Activated naive CD4-positive, alpha-beta T cell treated with anti-CD3 and anti-CD28 coated beads for 36 hours (primary cell): ENCODE measurements around the gene CORO2B. TPM values are rescaled to one million over a fixed set of nuclear protein-coding genes. Genes with fewer than 3 reads are reported as not detected.
A peak's percentile ranks its signal among the peaks of the same experiment; 100 is the strongest.

Experiments used
- CTCF ChIA-PET: fragments of 350-600 bp; sonication (Branson Sonifier 250); formaldehyde crosslinking; loops from one replicate; lab custom pipeline; 2021; ENCODE audit warnings: antibody characterized with exemption; lab: Charles Lee
- DNase-seq: peaks from one replicate; pipeline ENCODE4 v3.0.0-alpha.2; 2020
- H3K27ac Mint-ChIP-seq: one replicate; pipeline ENCODE4 v1.8.0; 2021; ENCODE audit warnings: mild to moderate bottlenecking, mixed read lengths
- H3K27me3 Mint-ChIP-seq: one replicate; pipeline ENCODE4 v1.8.0; 2021; ENCODE audit warnings: low read depth, mixed read lengths
- H3K36me3 Mint-ChIP-seq: one replicate; pipeline ENCODE4 v1.8.0; 2021; ENCODE audit warnings: low read depth, mixed read lengths
- H3K4me1 Mint-ChIP-seq: one replicate; pipeline ENCODE4 v1.8.0; 2021; ENCODE audit warnings: low read depth, mixed read lengths
- H3K4me3 Mint-ChIP-seq: one replicate; pipeline ENCODE4 v1.8.0; 2021; ENCODE audit warnings: mild to moderate bottlenecking, moderate library complexity, mixed read lengths
- H3K9me3 Mint-ChIP-seq: one replicate; pipeline ENCODE4 v1.8.0; 2021; ENCODE audit warnings: mixed read lengths
- intact Hi-C: fragments of 100-400 bp; cut with micrococcal nuclease; formaldehyde crosslinking; loops from one replicate; pipeline ENCODE4 v1.15.1; 2023
- total RNA-seq, 2 experiments: library from RNA; stranded (reverse); gene quantifications; one replicate each; pipeline ENCODE4 v1.2.3, GENCODE V29; 2021

Gene CORO2B
- total RNA-seq, 2 experiments from 2014 or later: not detected

- Mint-ChIP-seq H3K27ac (no peak overlapping the region), H3K36me3 (no peaks in the 10 kb centered on the region), H3K9me3 (no peaks in the 10 kb centered on the region), H3K27me3 (peaks cover 38% of the 10 kb centered on the region), H3K4me1 (peaks cover 9% of the 10 kb centered on the region), H3K4me3 (no peak overlapping the region)
- intact Hi-C loops: no loop called here
- DNase-seq: no peak
- CTCF ChIA-PET: interaction anchor here (0.5 to 2.7 kb wide), 4 partner anchors 20 to 361 kb away, joined by 3 to 12 read pairs (median 4); no protein-coding TSS in a partner anchor
Observed at GRCh38 chr15:68580026-68580882, 1.5 kb downstream of the CORO2B start.

DNA sequence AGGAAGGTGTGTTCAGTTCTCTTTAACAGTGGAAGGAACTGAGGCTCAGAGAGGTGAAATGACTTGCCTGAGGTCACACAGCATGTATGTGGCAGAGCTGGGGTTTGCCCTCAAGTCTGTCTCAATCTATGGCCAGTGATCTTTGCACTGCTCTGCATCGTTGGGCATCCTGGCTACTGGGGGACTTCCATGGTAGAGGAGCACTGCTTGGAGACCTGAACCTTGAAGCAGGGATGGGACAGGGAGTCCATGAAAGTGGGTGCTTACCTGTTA, 2.0 kb downstream of the CORO2B start:
- DNase-seq: no peak
- Mint-ChIP-seq H3K4me1 (peaks cover 9% of the 10 kb centered on the region), H3K27me3 (peaks cover 35% of the 10 kb centered on the region), H3K9me3 (no peaks in the 10 kb centered on the region), H3K27ac (no peak overlapping the region), H3K4me3 (no peak overlapping the region), H3K36me3 (no peaks in the 10 kb centered on the region)
- CTCF ChIA-PET: interaction anchor here (0.5 to 2.7 kb wide), 4 partner anchors 20 to 360 kb away, joined by 3 to 12 read pairs (median 4); no protein-coding TSS in a partner anchor
- intact Hi-C loops: no loop called here

GRCh38 chr15:68581725-68582124, 2.9 kb downstream of the CORO2B start:
- H3K4me1 Mint-ChIP-seq: peaks cover 15% of the 10 kb centered on the region
- CTCF ChIA-PET: interaction anchor here (2.7 kb wide), 1 partner anchor 21 kb away, joined by 12 read pairs; no protein-coding TSS in a partner anchor
- no peak overlapping the region for H3K27ac Mint-ChIP-seq
- H3K36me3 Mint-ChIP-seq: no peaks in the 10 kb centered on the region
- peaks cover 28% of the 10 kb centered on the region for H3K27me3 Mint-ChIP-seq
- no peak overlapping the region for H3K4me3 Mint-ChIP-seq
- no peaks in the 10 kb centered on the region for H3K9me3 Mint-ChIP-seq
- no peak for DNase-seq
- intact Hi-C loops: no loop called here

- Mint-ChIP-seq H3K36me3 (no peaks in the 10 kb centered on the region), H3K4me1 (peaks cover 18% of the 10 kb centered on the region), H3K4me3 (no peak overlapping the region), H3K9me3 (no peaks in the 10 kb centered on the region), H3K27ac (no peak overlapping the region), H3K27me3 (peaks cover 26% of the 10 kb centered on the region)
- DNase-seq: no peak
- CTCF ChIA-PET: interaction anchor here (2.7 kb wide), 1 partner anchor 22 kb away, joined by 12 read pairs; no protein-coding TSS in a partner anchor
- intact Hi-C loops: no loop called here
Observed at GRCh38 chr15:68582236-68582635, 3.4 kb downstream of the CORO2B start.

- H3K27me3 Mint-ChIP-seq: peaks cover 21% of the 10 kb centered on the region
- no peak overlapping the region for H3K4me3 Mint-ChIP-seq
- CTCF ChIA-PET: no interaction called here
- no peak for DNase-seq
- peaks cover 19% of the 10 kb centered on the region for H3K4me1 Mint-ChIP-seq
- H3K9me3 Mint-ChIP-seq: no peaks in the 10 kb centered on the region
- no peaks in the 10 kb centered on the region for H3K36me3 Mint-ChIP-seq
- intact Hi-C loops: no loop called here
- no peak overlapping the region for H3K27ac Mint-ChIP-seq
Observed at GRCh38 chr15:68582864-68583263, 4.1 kb downstream of the CORO2B start.

GRCh38 chr15:68583321-68583720, 4.5 kb downstream of the CORO2B start:
- no peaks in the 10 kb centered on the region for H3K36me3 Mint-ChIP-seq
- H3K4me3 Mint-ChIP-seq: no peak overlapping the region
- CTCF ChIA-PET: no interaction called here
- intact Hi-C loops: no loop called here
- no peaks in the 10 kb centered on the region for H3K9me3 Mint-ChIP-seq
- no peak for DNase-seq
- H3K27me3 Mint-ChIP-seq: peaks cover 17% of the 10 kb centered on the region
- peaks cover 19% of the 10 kb centered on the region for H3K4me1 Mint-ChIP-seq
- H3K27ac Mint-ChIP-seq: no peak overlapping the region

GRCh38 chr15:68583936-68584755, 5.4 kb downstream of the CORO2B start:
- no peak for DNase-seq
- no peaks in the 10 kb centered on the region for H3K36me3 Mint-ChIP-seq
- peaks cover 24% of the 10 kb centered on the region for H3K4me1 Mint-ChIP-seq
- intact Hi-C loops: no loop called here
- H3K27ac Mint-ChIP-seq: no peak overlapping the region
- no peak overlapping the region for H3K4me3 Mint-ChIP-seq
- H3K27me3 Mint-ChIP-seq: peaks cover 17% of the 10 kb centered on the region
- CTCF ChIA-PET: no interaction called here
- no peaks in the 10 kb centered on the region for H3K9me3 Mint-ChIP-seq

DNA sequence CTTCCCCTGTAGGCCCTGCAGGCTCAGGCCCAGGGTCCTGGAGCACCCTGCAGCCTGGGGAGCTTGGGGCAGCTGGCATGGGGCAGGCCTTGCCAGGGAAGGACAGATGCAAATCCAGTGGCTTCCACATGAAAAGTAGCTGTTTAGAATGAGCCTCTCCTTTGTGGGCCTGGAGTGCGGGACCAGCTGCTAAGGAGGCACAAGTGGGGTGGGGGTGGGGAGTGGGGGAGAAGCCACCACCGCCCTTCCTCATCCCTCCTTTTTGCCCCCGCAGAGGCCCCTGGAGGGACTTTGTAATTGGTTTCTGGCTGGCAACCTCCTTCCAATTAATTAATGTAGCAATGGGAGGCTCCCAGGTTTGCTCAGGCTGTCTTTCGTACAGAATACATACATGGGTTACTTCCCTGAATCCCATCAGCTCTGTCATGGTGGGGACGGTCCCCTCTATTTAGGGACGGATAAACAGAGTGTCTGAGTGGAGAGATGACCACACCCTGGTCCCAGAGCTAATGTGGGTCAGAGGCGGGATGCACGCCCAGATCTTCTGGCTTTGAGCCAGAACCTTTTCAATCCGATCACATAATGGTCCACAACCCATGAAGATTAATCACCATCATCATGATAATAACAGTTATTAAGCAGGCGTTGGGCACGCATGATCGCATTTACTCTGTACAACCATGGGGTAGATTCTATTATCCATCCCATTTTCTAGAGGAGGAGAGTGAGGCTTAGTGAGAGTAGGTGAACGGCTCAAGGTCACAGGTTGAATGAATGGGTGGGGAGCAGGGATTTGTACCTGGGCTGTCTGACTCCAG, 6.2 kb downstream of the CORO2B start:
- Mint-ChIP-seq H3K27me3 (peaks cover 13% of the 10 kb centered on the region), H3K27ac (no peak overlapping the region), H3K4me3 (no peak overlapping the region), H3K4me1 (peaks cover 22% of the 10 kb centered on the region), H3K36me3 (no peaks in the 10 kb centered on the region), H3K9me3 (no peaks in the 10 kb centered on the region)
- DNase-seq: no peak
- CTCF ChIA-PET: no interaction called here
- intact Hi-C loops: no loop called here

GRCh38 chr15:68585574-68586273, 6.9 kb downstream of the CORO2B start:
- Mint-ChIP-seq H3K27ac (no peak overlapping the region), H3K27me3 (peaks cover 5% of the 10 kb centered on the region), H3K36me3 (no peaks in the 10 kb centered on the region), H3K4me3 (no peak overlapping the region), H3K4me1 (peaks cover 22% of the 10 kb centered on the region), H3K9me3 (no peaks in the 10 kb centered on the region)
- intact Hi-C loops: no loop called here
- CTCF ChIA-PET: no interaction called here
- no peak for DNase-seq

DNA sequence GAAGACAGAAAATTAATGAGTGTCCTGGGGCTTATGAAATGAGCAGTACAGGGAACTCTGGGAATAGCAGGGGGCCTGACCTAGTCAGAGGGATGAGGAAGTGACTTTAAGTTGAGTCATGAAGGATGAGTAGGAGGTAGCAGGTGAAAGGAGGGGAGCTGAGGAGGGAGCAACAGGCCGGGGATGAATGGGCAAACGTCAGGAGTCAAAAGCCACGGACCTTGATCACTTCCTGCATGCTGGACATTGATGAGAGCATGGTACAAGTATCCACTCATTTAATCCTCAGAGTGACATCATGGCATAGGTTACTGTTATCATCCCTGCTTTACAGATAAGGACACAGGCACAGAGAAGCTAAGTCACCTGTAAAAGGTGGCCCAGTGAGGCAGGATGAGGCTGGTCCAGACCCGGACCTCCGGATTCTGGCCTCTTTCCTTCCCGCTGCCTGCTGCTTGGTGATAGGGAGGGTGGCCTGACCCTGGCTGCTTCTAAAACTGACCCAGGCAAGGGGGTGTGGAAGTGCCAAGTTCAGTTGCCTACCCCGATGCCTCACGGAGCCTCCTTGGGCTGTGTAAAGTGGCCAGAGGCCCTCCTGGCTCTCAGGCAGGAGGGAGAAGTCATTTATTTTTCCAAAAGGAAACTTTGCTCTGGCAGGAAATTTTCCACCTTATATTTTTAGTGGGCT, 7.6 kb downstream of the CORO2B start:
- Mint-ChIP-seq H3K9me3 (no peaks in the 10 kb centered on the region), H3K27me3 (peaks cover 2% of the 10 kb centered on the region), H3K4me1 (peaks cover 22% of the 10 kb centered on the region), H3K27ac (no peak overlapping the region), H3K4me3 (no peak overlapping the region), H3K36me3 (no peaks in the 10 kb centered on the region)
- intact Hi-C loops: no loop called here
- CTCF ChIA-PET: no interaction called here
- DNase-seq: peak; percentile 31

DNA sequence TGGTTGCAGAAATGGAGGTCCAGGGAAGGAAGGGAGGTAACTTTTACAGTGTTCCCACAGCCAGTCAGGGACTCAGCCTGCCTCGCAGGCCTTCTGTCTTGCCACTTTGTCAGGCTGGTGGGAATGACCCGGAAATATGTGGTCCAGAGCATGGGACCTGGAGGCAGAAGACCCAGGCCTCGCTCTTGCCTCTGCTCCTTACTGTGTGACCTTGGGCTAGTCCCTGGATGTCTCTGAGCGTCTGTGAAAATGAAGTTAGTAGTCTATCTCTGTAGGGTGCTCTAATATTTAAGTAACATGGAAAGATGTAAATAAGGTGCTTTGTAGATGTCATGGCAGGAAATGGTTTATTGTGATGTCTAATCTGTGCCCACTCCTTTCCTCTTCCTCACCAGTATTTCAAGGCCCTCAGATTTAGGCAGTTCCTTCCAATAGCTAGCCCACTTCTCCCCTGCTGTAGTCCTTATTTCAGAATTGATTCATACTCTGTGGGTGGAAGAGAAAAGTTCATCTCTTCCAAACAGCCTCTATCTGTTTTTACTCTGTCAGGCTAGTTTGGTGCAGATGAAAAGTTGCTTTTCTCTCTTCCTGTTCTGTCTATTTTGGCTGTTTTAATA, 9.1 kb downstream of the CORO2B start:
- no peaks in the 10 kb centered on the region for H3K9me3 Mint-ChIP-seq
- intact Hi-C loops: no loop called here
- peaks cover 22% of the 10 kb centered on the region for H3K4me1 Mint-ChIP-seq
- no peaks in the 10 kb centered on the region for H3K27me3 Mint-ChIP-seq
- CTCF ChIA-PET: no interaction called here
- no peaks in the 10 kb centered on the region for H3K36me3 Mint-ChIP-seq
- DNase-seq: no peak
- H3K27ac Mint-ChIP-seq: no peak overlapping the region
- no peak overlapping the region for H3K4me3 Mint-ChIP-seq
